NCI-H146 (cell line): Measurements from ENCODE around the gene RLN3.

ENCODE experiments used
- DNase-seq: peaks from one replicate; lab custom pipeline; 2025; lab: John Stamatoyannopoulos, UW

The RLN3 gene

DNA sequence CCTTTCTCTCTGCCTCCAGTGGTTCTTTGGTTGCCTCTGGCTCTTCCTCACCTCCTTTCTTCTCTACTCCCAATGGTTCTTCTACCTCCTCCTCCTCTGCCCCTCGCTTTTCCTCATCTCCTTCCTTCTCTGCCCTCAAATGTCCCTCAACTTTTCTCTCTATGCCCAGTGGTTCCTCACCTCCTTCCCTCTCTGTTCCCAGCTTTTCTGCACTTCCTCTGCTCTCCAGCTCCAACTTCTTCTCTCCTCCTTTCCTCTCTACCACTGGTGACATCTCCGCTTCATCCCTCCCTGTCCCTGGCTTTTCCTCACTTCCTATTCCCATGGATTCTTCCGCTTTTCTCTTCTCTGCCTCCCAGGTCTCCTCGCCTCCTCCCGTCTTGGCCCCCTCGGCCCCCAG is 26.2 kb downstream of the RLN3 start:
- DNase-seq: no peak

DNA sequence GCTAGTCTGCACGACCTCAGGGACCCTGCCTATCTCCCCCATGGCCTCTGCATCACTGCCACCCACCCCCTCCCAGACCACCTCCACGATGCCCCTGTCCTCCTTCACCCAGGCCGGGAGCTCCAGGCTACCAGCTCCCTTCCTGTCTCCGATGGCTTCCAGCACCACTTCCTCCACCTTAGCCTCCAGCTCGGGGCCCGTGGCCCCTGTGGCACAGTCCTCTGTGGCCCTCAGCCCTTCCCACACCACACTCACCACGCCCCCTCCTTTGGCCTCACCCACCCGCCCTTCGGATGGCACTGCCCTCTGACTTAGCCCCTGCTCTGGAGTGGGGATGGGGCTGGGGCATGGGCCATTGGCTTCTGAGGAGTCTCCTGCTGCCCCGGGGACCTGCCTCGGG is 26.8 kb downstream of the RLN3 start:
- DNase-seq: no peak

DNA sequence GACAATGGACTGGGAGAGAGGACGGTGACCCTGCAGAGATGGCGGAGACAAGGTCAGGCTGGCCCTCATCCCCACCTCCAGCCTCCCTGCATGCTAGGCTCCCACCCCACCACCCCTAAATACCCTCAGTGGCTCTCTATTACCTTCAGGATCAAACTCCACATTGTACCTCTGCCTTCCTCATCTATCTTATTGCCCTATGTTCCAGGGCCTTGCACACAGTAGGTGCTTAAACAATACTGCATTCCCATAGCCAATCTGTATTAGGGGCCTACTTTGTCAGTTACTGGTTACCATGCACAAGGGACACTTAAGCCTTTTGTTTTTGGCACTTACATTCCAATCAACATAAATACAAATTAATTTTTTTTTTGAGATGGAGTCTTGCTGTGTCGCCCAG is 27.4 kb downstream of the RLN3 start:
- no peak for DNase-seq

DNA sequence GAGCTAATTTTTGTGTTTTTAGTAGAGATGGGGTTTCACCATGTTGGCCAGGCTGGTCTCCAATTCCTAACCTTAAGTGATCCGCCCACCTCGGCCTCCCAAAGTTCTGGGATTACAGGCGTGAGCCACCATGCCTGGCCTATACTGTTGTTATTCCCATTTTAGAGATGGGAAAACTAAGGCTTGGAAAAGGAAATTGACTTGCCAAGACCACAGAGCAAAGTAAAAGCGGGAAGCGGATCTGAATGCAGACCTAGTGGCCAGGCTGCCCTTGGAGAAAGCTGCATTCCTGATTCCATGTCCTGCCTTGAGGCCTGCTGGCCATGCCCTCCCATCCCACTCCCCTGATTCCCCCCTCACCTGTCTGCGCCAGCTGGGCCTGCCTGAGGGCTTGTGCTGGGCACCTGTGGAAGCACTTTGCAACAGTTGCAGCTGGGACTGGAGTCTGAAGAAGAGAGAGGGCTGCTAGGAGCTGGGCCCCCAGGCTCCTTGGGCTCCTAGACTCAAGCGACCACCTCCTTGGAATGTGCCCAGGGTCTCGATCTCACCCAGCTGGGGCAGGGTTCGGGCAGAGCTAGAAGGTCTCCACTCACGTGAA is 28.2 kb downstream of the RLN3 start:
- peak; percentile 19 for DNase-seq

DNA sequence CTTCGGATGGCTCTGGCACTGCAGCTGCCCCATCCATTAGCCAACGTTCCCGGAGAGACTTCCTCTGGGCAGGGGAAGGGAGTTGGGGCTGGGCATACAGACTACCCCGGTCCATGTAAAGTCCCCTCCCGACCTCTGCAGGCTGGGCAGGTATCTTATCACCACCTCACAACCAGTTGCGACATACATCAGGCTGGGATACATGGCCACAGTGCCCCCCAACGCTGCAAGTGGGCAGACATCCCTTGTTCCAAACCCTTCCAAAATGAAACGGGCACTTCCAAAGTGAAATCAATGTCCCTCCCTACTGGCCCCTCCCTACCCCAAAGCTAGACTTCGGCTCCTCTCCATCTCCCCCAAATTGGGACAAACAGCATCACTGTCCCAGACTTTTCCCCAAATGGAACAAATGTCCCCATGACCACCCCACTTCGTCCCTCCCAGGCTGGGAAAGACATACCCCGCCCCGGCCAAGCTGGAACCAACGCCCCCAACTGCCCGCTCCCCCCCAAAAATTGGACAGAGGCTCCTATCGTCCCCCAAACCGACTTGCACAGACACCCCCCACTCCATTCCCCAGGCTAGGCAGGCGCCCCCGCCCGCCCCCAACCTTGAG is 28.9 kb downstream of the RLN3 start:
- no peak for DNase-seq

DNA sequence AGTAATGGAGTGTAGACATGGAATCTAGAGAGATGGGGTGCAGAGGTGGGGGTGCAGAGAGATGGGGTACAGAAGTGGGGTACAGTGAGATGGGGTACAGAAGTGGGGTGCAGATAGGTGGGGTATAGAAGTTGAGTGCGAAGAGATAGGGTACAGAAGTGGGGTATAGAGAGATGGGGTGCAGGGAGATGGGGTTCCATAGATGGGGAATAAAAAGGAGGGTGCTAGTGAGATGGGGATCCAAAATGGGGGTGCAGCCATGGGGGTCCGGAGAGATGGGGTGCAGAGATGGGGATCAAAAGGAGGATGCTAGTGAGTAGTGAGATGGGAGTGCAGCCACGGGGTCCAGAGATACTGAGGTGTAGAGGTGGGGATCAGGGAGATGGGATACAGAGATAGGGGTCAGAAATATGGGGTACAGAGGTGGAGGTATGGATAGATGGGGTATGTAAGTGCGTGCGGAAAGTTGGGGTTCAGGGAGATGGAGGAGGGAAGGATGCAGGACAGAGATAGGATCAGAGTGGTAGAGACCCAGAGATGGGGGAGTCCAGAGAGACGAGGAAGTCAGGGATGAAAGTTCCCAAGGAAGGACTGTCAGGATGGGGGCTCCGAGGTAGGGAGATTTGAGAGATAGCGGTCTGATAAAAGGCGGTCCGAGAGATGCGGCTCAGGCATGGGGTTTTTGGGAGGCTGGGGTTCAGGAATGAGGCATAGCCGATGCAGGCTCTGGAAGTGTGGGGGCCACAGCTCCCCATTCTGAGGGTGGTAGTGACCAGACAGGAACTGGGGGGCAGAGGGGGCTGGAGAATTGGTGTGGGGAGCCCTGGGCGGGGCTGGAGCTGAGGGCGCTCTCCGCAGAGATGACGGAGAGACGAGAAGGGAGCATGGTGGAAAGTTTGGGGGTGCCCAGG is 30.5 kb downstream of the RLN3 start:
- no peak for DNase-seq

DNA sequence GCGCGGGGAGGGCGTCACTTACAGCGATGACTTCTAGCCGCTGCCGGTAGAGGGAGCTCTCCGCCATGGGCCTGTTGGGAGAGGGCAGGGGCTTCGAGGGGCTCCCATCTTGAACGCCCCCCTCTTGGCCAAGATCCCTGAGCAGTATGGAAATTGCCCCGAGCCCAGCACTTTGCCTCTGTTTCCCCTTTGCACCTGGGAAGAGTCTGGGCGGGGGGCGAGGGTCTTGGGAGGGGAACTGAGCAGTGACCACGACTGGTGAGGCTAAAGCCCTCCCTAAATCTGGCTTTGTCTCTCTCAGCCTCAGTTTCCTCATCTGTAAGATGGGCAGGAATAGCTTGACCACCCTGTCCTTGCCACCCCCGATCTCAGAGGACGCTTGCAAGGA is 31.1 kb downstream of the RLN3 start:
- DNase-seq: peak; percentile 16

DNA sequence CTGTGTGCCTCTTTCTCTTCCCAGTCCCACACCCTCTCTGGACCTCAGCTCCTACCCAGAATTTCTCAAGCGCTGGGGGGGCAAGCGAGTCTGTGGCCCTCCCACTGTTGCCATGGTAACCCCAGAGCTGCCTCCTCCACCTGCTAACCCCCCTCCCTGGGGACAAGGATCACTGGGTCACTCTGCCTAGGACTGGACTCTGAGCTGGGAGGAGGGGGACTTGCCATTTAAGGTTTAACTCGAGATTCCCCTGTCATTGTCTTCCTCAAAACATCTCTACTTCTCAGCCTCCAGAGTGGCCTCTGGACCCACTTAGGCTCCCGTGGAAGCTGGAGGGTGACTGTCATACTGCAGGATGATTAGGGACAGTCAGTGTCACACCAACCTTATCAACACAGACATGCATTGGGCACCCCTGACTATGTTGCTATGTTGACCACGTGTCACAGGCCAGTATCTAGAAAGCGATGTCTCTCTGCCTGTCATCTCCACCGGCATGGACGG is 31.8 kb downstream of the RLN3 start:
- DNase-seq: peak; percentile 25

DNA sequence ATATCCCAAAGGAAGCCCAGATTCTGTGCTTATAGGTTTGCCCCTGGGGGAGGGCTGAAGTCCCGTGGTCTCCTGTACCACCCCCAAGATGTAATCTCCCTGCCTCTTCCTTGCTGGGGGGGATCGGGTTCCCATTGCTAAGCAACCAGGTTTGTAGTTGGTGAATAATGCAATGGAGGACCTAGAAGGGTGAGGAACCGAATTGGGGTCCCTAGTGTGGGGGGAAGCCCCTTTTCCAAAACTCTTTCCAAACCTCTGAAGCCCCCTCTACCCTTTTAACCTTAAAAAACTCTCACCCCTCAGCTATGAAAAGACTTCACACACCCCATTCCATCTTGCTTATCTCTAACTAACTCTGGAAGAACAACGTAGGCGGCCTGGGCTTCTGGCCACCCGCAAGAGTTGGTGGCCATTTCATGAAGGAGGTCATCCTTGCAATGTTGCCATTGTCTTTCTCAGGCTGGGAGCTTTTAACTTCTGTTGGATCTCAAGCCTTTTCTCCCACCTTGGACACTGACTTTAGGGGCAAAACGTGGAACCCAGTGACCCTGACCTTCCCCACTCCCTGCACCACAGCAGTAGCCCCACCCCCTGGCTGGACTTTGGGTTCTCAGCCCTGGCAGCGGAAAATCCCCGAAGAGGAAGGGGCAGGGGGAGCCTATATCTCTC is 33.3 kb downstream of the RLN3 start:
- DNase-seq: no peak

DNA sequence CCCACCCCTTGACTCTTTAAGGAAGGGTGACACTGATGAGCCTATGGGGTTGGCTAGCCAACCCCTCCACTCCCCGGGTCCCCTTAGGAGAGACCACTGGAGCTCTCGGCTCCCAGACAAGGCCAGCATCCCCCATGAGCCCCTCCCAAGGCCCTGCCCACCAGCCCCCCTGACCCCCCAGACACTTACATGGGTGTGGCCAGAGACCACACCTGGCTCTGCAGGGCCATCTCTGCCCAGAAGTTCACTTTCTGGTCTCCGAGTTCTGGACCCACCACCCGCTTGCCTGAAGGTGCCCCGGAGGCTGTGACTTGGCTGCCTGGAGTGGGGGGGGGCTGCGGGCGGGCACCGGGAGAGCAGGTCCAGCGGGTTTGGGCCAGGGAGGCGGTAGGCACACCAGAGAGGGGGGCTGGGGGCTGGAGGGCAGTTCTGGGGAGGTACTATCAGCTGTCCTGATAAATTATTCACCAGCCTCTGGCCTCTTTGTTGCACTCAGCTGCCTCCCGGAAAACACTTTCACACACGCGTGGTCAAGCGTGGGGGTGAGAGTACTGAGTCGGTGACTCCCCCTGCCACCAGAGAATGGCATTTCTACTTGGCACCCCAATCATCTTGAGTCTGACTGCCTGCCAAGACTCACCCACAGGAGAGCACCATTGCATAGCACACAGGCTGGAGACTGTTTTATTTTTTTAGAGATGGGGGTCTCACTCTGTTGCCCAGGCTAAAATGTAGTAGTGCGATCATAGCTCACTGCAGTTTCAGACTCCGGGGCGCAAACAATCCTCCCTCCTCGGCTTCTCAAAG is 34.0 kb downstream of the RLN3 start, which contains the start of gene PALM3:
Gene PALM3 (minus strand): TSS at position 326 of the 807 bp plus-strand sequence. CDS start 96 bp downstream, at position 230.
- no peak for DNase-seq

DNA sequence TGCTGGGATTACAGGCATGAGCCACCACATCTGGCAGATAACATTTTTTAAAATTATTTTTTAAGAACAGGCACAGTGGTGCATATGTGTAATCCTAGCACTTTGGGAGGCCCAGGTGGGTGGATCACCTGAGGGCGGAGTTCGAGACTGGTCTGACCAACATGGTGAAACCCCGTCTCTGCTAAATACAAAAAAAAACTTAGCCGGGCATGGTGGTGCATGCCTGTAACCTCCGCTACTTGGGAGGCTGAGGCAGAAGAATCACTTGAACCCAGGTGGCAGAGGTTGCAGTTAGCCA is 34.6 kb downstream of the RLN3 start:
- no peak for DNase-seq

DNA sequence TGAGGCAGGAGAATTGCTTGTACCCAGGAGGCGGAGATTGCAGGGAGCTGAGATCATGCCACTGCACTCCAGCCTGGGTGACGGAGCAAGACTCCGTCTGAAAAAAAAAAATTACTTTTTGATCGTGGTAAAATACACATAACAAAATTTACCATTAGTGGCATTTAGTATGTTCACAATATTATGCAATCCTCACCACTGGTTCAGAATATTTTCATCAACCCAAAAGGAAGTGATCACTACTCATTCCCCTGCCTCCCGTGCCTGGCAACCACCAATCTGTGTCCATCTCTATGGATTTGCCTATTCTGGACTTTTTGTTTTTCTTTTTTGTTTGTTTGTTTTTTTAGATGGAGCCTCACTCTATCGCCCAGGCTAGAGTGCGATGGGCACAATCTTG is 35.2 kb downstream of the RLN3 start:
- no peak for DNase-seq

DNA sequence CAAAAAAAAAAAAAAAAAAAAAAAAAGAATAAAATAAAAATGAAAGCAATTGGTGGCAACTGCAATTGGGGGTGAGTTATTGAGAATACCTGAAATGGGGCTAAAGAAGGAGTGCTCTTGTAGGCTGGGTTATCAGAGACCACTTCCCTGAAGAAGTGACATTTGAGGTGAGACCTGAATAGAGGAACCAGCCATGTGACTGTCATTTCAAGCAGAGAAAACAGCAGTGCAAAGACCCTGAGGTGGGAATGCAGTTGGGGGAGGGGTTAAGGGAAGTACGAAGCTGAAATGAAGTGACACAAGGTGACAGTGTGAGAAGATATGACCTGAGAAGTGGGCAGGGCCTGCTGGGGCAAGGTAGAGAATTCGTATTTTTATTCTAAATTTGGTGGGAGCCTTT is 38.2 kb downstream of the RLN3 start:
- no peak for DNase-seq

DNA sequence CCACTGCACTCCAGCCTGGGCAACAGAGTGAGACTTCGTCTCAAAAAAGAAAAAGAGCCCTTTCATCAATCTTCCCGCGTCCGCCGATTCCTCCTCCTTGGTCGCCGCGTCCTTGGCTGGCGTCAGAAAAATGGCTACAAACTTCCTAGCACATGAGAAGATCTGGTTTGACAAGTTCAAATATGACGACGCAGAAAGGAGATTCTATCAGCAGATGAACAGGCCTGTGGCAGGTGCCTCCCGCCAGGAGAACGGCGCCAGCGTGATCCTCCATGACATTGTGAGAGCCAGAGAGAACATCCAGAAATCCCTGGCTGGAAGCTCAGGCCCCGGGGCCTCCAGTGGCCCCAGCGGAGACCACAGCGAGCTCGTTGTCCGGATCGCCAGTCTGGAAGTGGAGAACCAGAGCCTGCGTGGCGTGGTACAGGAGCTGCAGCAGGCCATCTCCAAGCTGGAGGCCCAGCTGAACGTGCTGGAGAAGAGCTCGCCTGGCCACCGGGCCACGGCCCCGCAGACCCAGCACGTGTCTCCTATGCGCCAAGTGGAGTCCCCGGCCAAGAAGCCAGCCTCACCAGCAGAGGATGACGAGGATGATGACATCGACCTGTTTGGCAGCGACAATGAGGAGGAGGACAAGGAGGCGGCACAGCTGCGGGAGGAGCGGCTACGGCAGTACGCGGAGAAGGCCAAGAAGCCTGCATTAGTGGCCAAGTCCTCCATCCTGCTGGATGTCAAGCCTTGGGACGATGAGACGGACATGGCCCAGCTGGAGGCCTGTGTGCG is 42.5 kb downstream of the RLN3 start:
- no peak for DNase-seq

DNA sequence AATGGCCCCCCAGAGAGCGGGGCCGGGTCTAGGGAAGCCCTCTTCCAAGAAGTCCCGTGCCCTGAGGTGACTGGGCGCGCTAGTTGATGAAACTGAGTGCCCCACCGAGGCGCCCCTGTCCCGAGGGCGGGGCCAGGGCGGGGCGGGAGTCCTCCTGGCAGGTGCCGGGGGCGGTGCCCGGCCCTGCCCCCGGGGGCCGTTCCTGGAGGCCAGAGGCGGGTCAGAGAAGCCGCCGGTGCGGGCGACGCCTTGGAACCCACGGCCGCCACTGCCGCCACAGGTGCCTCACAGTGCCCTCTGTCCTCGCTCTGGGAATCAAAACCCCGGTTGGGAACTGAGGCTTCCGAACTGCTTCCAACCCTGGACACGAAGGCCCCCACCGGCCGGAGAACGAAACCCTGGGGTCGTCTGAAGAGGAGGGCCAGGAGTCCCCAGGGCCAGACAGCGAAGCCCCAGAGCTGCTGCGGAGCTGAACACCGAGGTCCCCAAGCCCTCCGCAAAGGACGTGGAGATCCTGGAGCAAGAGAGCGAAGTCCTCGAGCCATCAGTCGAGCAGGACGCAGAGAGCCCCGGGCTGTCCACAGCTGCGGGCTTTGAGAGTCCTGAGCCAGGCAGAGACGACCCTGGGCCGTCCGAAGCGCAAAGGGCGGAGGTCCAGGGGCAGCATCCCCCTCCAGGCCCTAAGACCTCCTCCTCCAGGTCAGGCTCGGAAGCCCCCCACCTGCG is 44.8 kb downstream of the RLN3 start, which contains the start of gene MISP3:
Gene MISP3 (plus strand): TSS at position 252 of the 726 bp plus-strand sequence. CDS start 524 bp downstream, outside the sequence.
- peak; percentile 90 for DNase-seq

DNA sequence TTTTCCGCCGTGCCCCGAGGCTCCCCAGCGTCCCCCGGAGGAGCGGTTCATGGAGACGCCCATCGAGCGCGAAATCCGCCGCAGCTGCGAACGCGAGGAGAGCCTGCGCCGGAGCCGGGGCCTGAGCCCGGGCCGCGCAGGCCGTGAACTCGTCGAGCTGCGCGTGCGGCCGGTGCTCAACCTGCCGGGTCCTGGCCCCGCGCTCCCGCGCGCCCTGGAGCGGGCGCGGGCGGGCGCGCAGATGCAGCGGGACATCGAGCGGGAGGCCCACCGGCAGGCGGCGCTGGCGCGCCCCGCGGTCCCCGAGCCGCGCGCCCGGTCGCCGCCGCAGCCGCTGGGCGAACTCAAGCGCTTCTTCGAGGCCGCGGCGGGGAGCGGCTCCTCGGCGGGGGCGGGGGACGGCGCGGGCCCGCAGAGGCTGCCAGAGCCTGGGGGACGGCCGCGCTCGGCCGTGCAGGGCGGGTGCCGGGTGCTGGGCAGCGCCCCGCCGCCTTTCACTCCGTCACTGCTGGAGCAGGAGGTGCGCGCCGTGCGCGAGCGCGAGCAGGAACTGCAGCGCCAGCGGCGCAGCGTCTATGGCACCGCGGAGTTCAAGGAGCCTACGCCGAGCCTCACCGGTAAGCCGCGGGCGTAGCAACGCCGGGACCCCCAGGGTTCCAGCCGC is 45.4 kb downstream of the RLN3 start:
- DNase-seq: peak; percentile 79

DNA sequence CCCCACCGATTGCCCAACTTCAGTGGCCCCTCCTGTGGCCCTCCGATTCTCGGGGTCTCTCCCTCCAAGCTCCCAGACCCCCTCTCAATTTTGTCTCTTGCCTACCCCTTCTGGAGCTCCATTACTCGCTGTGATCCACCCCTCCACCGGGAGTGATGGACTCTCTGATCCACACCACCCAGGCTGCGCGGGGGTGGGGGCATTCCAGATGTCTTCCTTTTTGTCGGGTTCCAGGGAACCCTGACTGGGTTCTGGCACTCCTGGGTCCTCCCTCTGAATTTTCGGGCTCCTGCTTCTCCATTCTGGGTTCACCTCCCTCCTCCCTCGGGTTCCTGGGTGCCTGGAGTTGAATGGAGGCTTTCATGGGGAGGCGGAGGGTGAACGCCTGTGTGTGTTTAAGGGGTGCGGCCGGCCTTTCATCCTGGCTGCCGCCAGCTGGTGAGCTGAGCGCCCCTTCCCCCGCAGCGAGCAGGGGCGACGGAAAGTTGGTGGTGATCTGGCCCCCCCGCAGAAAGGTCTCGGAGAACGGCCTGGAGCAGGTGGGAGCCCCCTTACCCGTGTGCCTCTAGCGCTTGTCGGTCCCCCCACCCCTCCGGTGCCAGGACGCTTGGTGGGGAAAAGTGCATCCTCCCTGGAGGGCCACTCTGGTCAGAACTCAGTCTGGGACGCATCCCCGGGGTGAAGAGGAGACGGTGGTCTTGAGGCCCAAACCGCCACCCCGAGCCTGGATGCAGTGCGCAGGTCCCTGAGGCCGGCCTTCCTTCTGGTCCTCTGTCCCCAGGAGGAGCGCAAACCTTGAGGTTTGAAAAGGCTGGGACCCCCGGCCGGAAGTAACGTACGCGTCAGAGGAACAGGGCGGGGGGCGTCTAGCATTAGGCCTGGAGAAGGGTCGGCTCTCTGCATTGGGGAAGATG is 46.2 kb downstream of the RLN3 start:
- DNase-seq: peak; percentile 58

DNA sequence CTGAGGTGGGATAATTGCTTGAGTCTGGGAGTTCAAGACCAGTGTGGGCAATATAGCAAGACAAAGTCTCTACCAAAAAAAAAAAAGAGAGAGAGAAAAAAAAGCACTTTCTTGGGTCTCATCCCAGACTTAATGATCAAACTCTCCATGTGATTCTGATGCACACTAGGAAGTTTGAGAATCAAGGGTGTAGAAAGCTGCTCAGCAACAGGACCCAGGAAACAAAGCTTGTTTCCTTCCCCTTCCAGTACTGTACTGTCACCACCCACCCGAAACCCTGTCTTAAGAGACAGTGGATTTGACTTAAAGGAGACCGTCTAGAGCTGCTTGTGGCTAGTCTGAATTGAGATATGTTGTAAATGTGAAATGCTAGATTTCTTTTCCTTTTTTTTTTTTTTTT is 50.5 kb downstream of the RLN3 start:
- DNase-seq: no peak
